Ovary (tissue), 9 donors: Measurements from ENCODE around the gene SETDB2. TPM values are rescaled to one million over a fixed set of nuclear protein-coding genes. Genes with fewer than 3 reads are reported as not detected.

Source experiments
- DNase-seq, 5 donors: peaks; one replicate each; pipeline ENCODE4 v3.0.0-alpha.2; 2019 to 2020
- H3K27ac ChIP-seq, 2 donors: fragments of 200-600 bp; one replicate each; pipeline versions ENCODE4 v1.5.1 to v1.8.0; 2019 to 2022
- H3K27me3 ChIP-seq: fragments of 200-600 bp; one replicate; pipeline ENCODE4 v1.8.0; 2022
- H3K36me3 ChIP-seq: fragments of 200-600 bp; sonication (generic); one replicate; pipeline ENCODE4 v1.5.1; 2019
- H3K4me1 ChIP-seq: one replicate; pipeline ENCODE4 v1.8.1; 2013; ENCODE audit warnings: mild to moderate bottlenecking, moderate library complexity; ENCODE audit not compliant: insufficient read depth
- H3K4me3 ChIP-seq: fragments of 200-600 bp; sonication (generic); one replicate; pipeline ENCODE4 v1.5.1; 2017
- H3K9me3 ChIP-seq, 2 donors: fragments of 200-600 bp in 1 of 2; sonication (generic) in 1 of 2; one replicate each; pipeline versions ENCODE4 v1.5.1 to v1.8.1; 2013 to 2019; ENCODE audit warnings: mild to moderate bottlenecking in 1 of 2, moderate library complexity in 1 of 2
- EP300 ChIP-seq: sonication (generic); formaldehyde crosslinking; IDR thresholded peaks from one replicate; pipeline ENCODE4 v1.6.1; 2017; ENCODE audit warnings: antibody characterized with exemption
- POLR2A ChIP-seq: fragments of 450-650 bp; IDR thresholded peaks from one replicate; pipeline ENCODE4 v1.6.1; 2017; ENCODE audit warnings: antibody characterized with exemption, mild to moderate bottlenecking, moderate library complexity
- WGBS, 3 donors: extraction: QIAGEN DNeasy Blood & Tissue Kit in 1 of 3; methylation state at CpG; one replicate each; pipeline versions ENCODE4 v1.1.5 to v1.1.7; 2013 to 2017; 5-methylcytosine and 5-hydroxymethylcytosine counted together
- intact Hi-C, 4 donors: fragments of 100-400 bp; cut with DNase I; formaldehyde crosslinking; loops; one replicate each; pipeline versions ENCODE4 v1.11.0 to v1.15.1; 2022 to 2023
- polyA plus RNA-seq, 2 donors: library from polyadenylated mRNA; stranded (reverse); fragments of 200-250 nt in 1 of 2; fragments of 350-450 nt in 1 of 2; fragmentation: Illumina TruSeq in 1 of 2; extraction: RNeasy Lipid Tissue Mini Kit (QIAGEN cat#74804) in 1 of 2; gene quantifications; one replicate each; pipeline ENCODE4 v1.2.3, GENCODE V29; 2013 to 2014
- total RNA-seq, 7 donors: library from RNA; depleted of rRNA in 2 of 7; stranded (reverse); fragments of >200 nt in 2 of 7; fragmentation: NEBNext Ultra II Directional in 3 of 7; extraction: Animal tissue kit (Norgen Biotek cat#: 25700) in 3 of 7; gene quantifications; one replicate each; pipeline versions ENCODE4 v1.1.0 to v1.2.4, GENCODE V29; 2016 to 2023
- TF ChIP-seq, protein P1 (sequence below), 3 donors: fragments of 450-650 bp in 2 of 3; fragments of 200-600 bp in 1 of 3; IDR thresholded peaks; one replicate each; pipeline versions ENCODE4 v1.5.1 to v1.8.0; 2016 to 2022; ENCODE audit warnings: antibody characterized with exemption in 3 of 3, mild to moderate bottlenecking in 1 of 3
- donor health status: DM: no; HTN: no; CAD: no; lungs with moderate emphysema.
- donor health status: DM: no; HTN: no; CAD: no.
- donor health status: Bipolar disorder and iron deficiency.
- donor health status: DM: yes; HTN: yes; CAD: no.
- donor health status: DM: no; HTN: no; CAD: no.
- donor health status: DM: yes; HTN: yes; CAD: no.

The SETDB2 gene
- total and polyA plus RNA-seq, 9 donors, result 6.6 to 21.6 (median 16.9) TPM

DNA sequence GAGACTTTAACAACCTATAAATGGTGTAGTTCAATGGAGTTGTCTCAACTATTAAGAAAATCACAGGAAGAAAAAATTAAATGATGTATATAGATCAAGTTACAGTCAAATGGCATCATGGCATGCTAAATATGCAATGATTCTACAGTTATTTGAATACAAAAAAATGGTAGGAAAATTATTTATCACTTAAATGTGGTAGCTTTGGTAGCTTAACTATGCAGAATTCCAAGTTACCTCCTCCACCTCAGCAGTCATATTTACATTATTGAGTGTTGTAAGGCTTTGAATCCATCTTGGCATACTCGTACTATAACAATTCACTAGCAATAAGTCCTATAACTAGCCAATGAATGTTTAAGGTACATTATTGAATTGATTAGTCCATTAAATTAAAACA is 37.0 kb upstream of the SETDB2 start:
- intact Hi-C loops, result no loop called here
- Histone ChIP-seq H3K27ac (no peak overlapping the region), H3K9me3 (no peaks in the 10 kb centered on the region), H3K4me1 (peaks cover 2% of the 10 kb centered on the region), H3K27me3 (no peaks in the 10 kb centered on the region), H3K36me3 (no peaks in the 10 kb centered on the region), H3K4me3 (no peak overlapping the region)
- TF ChIP-seq POLR2A (no peak), EP300 (no peak)
- TF ChIP-seq, protein P1, sequence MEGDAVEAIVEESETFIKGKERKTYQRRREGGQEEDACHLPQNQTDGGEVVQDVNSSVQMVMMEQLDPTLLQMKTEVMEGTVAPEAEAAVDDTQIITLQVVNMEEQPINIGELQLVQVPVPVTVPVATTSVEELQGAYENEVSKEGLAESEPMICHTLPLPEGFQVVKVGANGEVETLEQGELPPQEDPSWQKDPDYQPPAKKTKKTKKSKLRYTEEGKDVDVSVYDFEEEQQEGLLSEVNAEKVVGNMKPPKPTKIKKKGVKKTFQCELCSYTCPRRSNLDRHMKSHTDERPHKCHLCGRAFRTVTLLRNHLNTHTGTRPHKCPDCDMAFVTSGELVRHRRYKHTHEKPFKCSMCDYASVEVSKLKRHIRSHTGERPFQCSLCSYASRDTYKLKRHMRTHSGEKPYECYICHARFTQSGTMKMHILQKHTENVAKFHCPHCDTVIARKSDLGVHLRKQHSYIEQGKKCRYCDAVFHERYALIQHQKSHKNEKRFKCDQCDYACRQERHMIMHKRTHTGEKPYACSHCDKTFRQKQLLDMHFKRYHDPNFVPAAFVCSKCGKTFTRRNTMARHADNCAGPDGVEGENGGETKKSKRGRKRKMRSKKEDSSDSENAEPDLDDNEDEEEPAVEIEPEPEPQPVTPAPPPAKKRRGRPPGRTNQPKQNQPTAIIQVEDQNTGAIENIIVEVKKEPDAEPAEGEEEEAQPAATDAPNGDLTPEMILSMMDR (IDR thresholded peaks at IDR 0.05), result no peak
- no peak for DNase-seq
- 90 to 99% (median 93%) methylated on average over 1 of the region's 1 CpG for WGBS, 3 donors

DNA sequence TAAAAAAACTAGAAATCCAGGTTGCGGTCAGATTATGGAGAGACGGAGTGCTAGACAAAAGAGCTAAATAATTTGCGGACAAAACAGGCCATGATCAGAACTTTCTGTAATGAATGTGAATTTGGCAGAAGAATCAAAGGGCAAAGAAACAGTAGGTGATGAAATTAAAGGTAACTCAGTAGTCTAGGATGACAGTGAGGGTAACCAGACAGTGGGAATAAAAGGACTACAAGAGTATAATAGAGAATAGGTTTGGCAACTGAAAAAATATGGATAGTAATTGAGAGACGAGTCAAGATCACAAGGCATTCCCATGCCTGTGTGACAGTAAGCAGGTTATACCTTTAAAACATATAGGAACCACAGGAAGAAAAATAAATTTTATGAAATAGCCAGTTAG is 36.1 kb upstream of the SETDB2 start:
- intact Hi-C loops, result no loop called here
- 86 to 97% (median 97%) methylated on average over 4 of the region's 4 CpGs for WGBS, 3 donors

DNA sequence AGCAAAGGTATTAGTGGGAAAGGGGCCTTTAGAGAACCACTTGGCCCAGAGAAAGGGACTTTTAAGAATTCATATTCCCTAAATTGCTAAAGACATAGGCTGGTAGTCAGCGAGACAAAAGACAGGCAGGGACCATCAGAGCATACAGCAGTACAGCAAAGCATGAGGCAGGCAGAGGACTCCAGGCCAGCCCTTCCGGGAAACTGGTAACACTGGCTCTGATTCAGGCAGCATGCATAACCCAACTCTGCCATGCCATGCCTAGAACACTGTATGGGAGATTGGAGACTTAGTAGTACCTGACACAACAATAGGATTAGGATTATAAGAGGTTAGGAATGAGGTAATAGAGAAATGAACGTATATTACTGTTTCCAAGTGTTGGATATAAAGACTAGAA is 35.1 kb upstream of the SETDB2 start:
- intact Hi-C loops, result no loop called here
- Histone ChIP-seq H3K4me3 (no peak overlapping the region), H3K36me3 (no peaks in the 10 kb centered on the region), H3K9me3 (no peaks in the 10 kb centered on the region), H3K27me3 (no peaks in the 10 kb centered on the region), H3K4me1 (no peaks in the 10 kb centered on the region), H3K27ac (no peak overlapping the region)
- DNase-seq, result no peak
- TF ChIP-seq EP300, result no peak
- TF ChIP-seq POLR2A, result no peak
- TF ChIP-seq, protein P1 (IDR thresholded peaks at IDR 0.05), result no peak
- 90 to 92% (median 91%) methylated on average over 3 of the region's 3 CpGs for WGBS, 3 donors

More for the DNA sequence above, 36.1 kb upstream of the SETDB2 start:
- Histone ChIP-seq H3K4me3 (no peak overlapping the region), H3K4me1 (no peaks in the 10 kb centered on the region), H3K27me3 (no peaks in the 10 kb centered on the region), H3K36me3 (no peaks in the 10 kb centered on the region), H3K9me3 (no peaks in the 10 kb centered on the region), H3K27ac (no peak overlapping the region)
- no peak for TF ChIP-seq POLR2A
- no peak for TF ChIP-seq EP300
- TF ChIP-seq, protein P1 (IDR thresholded peaks at IDR 0.05), result no peak
- DNase-seq, result no peak

DNA sequence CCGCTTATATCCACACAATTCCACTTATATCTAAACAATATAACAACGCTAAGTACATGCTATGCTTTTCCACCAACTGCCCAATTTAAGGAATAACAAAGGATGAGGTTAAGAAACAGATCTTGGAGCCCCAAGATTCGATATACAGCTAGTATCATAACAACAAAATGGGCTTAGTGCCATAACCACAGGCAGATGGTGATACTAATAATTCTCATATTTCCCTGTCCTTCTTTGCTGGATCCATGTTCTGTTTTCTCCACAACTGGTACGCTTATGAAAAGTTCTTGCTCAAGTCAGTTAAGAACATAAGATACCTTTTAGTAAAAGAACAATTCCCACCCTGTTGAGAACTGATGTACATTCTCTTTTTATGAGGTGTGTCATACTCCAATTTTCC is 34.1 kb upstream of the SETDB2 start:
- H3K27ac ChIP-seq, result no peak overlapping the region
- no peaks in the 10 kb centered on the region for H3K4me1 ChIP-seq
- 62 to 77% (median 74%) methylated on average over 4 of the region's 4 CpGs for WGBS, 3 donors
- H3K27me3 ChIP-seq, result no peaks in the 10 kb centered on the region
- H3K36me3 ChIP-seq, result no peaks in the 10 kb centered on the region
- H3K4me3 ChIP-seq, result no peak overlapping the region
- DNase-seq, result no peak
- TF ChIP-seq, protein P1 (IDR thresholded peaks at IDR 0.05), result no peak
- no peak for TF ChIP-seq POLR2A
- TF ChIP-seq EP300, result no peak
- intact Hi-C loops, result no loop called here
- H3K9me3 ChIP-seq, result no peaks in the 10 kb centered on the region

DNA sequence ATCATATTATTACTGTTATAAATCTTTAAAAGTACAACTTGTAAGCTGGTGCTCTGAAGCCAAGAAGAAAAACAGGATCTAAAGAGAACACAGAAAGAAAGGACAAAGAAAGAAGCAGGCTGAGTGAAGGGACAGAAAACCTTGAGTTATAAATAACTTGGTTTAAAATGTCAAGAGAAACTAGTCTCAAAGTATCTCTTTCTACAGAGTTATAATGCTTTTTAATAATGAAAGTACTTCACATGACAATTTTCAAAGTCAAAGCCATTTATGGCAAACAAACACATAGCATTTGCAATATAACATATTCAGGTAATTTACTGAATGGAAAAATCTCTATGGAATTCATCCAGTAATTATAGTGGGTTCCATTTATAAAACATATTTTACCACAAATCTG is 33.6 kb upstream of the SETDB2 start:
- Histone ChIP-seq H3K4me1 (no peaks in the 10 kb centered on the region), H3K9me3 (no peaks in the 10 kb centered on the region), H3K27me3 (no peaks in the 10 kb centered on the region), H3K4me3 (no peak overlapping the region), H3K27ac (no peak overlapping the region), H3K36me3 (no peaks in the 10 kb centered on the region)
- intact Hi-C loops, result no loop called here
- TF ChIP-seq EP300 (no peak), POLR2A (no peak)
- TF ChIP-seq, protein P1 (IDR thresholded peaks at IDR 0.05), result no peak
- DNase-seq, result no peak
